ENCODE results near the gene TEX19.
"Not testable (repeated sequence)": the region's sequence is repeated elsewhere in the genome, so short reads cannot be mapped to it uniquely, and the experiment has no call there.

The TEX19 gene

DNA sequence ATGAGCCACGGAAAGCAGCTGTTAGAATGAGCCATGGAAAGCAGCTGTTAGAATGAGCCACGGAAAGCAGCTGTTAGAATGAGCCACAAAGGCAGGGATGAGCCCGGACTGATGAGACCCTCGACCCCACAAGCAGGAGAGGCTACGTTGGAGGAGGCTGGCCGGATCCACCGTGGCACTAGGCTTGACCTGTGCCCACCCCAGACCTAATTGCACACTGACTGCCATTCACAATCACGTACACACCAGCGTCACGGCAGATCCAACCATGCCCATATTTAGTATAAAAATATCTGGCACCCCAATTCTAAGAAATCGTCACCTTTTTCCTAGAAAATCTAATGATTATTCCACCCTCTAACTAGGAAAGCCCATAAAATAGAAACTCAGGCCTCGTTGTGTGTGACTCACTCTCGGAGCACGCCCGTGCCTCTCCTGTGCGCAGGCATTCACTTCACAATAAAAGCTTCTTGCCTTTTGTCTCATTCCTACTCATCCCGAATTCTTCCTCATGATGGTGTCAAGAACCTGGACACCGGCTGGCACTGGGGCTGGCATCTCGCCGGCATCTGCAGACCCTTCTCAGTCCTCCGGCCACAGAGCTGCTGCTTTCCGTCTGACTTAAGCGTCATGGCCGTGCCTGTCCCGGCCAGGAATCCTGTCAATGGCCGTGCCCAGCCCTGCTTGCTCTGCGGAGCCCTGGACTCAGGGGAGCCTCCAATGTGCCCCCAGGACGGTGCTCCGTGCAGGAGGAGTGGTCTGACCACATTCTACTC, 20.0 kb upstream of the TEX19 start:
- DNase-seq: peak; percentile 70

DNA sequence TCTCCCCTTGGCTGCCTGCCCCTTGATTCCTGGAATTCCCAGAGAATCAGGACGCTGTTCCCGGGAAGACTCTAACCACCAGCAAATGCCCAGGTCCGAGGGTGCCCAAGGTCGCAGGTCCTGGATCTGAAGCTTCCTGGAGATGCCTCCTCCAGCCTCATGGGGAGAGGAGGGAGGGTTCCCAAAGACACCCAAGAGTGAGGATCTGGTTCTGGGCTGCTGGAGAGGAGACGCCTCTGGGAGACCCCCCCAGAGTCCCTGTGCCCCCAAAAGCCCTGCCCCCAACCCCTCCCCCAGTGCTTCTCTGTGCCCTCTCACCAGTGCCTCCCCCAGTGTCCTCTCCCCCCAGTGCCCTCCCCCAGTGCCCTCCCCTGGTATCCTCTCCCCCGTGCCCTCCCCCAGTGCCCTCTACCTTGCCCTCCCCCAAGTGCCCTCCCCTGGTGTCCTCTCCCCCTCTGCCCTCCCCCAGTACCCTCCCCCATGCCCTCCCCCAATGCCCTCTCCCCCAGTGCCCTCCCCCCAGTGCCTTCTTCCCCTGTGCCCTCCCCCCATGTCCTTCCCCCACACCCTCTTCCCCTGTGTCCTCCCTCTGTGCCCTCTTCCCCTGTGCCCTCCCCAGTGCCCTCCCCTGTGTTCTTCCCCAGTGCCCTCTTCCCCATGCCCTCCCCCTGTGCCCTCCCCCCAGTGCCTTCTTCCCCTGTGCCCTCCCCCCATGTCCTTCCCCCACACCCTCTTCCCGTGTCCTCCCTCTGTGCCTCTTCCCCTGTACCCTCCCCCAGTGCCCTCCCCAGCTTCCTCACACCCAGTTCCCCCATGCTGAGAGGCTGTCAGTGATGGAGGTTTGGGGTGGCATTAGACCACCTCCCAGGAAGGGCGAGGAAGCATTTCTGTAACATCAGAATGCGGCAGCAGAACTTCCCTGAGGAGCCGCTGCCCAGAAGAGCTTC, 19.1 kb upstream of the TEX19 start:
- DNase-seq: no peak

DNA sequence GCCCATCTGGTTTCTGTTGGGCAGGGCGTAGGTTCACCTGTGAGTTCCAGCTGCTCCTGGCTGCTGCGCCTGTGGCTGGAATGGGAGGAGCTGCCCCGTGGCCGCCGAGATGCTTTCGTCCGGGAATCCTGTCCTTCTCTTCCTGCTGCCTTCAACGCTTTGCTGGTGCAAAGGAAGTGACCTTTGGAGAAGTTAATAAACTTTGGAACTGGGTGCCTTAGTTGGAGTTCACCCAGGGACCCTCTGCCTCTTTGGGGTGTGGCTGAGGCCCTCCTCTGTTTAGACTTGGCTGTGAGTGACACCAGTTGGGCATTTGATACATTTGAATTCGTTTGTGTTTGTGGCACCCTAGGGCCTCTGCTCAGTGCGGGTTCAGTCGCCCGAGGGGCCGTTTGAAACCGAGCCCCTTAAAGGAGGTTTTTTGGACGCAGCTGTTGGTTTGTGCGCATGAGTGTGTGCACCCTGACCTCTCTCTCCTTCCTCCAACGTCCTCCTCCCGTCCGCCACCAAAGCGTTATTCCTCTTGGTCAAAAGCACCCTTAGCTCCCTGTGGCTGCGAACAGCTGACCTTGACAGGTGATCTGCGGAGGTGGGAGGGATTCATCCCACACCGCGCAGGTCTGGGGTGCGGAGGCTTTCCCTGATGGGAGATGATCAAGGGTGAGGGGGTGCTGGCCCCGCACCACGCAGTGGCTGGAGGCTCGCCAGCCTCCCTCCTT, 16.5 kb upstream of the TEX19 start:
- no peak for DNase-seq

DNA sequence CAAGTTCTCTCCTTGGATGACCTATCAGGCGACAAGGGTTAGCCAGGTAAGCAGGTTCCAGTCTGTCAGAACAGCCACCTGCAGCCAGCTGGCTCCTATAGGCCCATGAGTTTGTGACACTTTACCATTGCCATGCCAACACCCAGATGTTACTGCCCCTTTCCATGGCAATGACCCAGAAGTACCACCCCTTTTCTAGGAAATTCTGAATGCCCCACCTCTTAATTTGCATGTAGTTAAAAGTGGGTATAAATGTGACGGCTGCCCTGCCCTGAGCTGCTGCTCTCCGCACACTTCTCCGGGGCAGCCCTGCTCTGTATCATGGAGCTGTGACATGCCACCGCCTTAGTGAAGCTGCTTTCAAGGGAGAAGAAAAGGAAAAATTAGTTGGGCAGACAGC, 15.5 kb upstream of the TEX19 start:
- DNase-seq: peak; percentile 65

DNA sequence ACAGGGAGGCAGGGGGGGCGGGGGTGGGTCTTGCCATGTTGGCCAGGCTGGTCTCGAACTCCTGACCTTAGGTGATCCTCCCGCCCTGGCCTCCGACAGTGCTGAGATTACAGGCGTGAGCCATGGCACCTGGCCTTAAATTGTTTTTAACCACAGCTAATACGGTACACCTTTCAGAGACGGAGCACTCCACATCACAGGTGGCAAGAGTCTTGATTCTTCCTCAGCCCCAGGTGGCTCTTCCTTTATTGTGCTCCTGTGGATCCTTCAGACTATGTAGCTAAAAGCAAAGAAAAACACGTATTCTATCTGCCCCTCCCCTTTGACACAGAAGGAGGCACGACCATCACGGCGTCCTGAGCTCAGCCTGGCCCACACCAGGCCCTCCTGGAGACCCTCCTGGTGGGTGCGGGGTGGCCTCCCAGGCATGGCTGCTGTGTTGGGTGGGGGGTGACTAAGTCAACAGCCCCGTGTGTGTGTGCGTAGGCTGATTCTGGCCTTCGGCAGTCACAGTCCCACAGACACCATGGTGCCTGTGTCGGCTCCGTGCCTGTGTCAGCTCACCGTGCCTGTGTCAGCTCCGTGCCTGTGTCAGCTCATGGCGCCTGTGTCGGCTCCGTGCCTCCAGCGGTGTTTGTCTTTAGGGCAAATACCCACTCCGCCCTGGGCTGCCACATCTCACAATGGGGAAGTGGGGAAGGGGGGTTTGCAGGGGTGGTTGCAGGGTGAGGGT, 14.7 kb upstream of the TEX19 start:
- DNase-seq: no peak

DNA sequence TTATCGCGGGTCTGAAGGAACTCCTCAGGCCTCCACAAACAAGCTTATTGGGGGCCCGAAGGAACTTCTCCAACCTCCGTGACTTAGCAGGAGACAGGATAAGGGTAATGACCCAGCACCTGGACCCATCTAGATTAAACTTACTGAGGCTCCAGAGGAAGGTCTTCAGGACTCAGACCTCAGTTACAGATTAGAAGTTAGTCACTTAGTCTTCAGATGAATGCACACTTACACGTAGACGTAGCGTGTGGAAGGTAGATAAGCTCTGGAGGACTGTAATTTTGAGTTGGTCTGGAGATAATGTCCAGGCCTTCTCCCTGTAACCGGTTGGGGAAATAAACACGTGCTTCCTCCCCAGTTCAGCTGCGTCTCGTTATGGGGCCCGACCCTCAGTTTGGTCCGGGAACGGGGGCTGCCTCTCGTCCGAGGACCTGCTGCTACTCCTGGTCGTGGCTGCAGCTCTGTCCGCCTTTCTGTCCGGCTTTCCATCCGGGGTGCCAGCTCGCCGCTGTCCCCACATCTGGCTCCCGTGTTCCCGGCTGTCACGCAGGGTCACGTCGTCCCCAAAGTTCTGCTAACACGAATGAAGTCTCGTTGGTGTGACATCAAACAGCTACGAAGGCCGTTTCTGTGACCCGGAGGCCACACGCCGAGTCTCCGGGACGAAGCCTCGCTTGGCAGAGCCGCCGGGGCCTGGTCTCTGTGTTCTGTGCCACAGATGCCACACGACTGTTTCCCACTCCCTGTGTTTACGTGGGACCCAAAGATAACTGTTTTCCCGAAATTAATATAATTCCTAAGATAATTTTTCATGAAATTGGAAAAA, 13.7 kb upstream of the TEX19 start:
- peak; percentile 85 for DNase-seq

DNA sequence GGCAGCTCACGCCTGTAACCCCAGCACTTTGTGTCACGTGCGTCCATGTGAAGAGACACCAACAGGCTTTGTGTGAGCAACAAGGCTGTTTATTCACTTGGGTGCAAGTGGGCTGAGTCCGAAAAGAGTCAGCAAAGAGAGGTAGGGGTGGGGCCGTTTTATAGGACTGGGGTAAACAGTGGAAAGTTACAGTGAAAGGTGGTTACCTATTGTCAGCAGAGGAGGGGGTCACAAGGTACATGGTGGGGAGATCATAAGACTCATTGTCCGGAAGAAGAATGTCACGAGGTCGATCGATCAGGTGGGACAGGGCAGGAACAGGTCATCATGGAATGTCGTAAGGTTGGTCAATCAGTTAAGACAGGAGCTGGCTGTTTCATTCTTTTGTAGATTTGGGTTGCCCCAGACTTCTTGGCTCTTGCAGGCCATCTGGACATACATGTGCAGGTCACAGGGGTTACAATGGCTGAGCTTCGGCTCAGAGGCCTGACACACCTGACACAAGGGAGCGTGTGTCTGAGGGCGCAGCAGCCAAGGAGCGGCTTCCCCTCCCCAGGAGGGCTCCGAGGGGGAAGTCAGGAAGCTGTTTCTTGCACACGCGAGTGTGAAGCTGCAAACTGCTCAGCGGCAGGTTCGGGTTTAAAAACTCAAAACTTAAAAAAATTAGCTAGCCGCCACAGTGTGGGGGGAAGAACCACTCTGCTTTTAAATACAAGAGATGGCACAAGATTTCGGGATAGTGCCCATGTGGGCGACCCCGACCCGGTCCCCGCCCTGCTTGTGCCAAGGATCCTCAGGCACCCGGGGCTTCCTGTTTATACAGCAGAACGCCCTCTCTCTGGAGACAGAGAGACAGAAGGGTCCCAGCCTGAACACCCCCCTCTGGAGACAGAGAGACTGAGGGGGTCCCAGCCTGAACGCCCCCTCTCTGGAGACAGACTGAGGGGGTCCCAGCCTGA, 12.4 kb upstream of the TEX19 start:
- DNase-seq: no peak

DNA sequence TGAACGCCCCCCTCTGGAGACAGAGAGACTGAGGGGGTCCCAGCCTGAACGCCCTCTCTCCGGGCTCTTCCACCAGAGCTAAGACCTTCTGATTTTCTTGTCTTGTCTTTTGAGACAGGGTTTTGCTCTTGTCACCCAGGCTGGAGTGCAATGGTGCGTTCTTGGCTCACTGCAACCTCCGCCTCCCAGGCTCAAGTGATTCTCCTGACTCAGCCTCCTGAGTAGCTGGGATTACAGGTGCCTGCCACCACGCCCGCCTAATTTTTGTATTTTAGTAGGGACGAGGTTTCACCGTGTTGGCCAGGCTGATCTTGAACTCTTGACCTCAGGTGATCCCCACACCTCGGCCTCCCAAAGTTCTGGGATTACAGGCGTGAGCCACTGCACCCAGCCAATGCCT, 11.1 kb upstream of the TEX19 start:
- DNase-seq: not testable (repeated sequence)

DNA sequence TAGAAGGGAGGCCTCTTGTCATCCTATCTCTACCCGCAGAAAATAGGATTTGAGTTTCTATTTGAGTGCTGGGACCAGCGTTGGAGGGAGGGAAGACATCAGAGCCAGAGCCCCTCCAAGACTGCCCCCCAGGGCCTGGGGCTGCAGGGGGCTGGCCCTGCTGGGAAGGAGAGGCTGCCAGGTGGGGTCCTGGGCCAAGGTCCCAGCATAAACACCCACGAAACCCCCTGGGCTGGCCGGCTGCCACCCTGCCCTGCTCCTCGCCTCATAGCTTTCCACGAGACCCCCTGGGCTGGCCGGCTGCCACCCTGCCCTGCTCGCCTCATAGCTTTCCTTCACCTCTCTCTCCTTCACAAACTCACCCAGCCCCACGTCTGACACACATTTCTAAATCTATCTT, 10.6 kb upstream of the TEX19 start:
- DNase-seq: no peak

DNA sequence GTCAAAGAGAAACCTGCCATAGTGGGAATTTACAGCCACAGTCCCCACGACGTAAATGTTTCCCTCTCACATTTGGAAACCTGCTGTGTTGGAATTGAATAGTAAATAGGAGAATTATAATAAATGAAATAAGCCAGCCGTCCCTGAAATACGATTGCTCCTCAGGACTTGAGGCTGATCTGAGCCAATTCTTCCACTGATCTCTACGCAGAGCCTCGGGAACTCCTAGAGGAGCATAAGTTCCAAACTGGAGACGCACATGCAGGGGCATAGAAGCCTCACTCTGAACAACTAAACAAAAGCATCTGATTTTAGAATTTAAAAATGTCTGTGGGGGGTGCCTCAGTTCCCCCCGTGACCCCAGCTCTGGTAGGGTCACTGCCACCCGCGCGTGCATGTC, 10.2 kb upstream of the TEX19 start:
- no peak for DNase-seq

DNA sequence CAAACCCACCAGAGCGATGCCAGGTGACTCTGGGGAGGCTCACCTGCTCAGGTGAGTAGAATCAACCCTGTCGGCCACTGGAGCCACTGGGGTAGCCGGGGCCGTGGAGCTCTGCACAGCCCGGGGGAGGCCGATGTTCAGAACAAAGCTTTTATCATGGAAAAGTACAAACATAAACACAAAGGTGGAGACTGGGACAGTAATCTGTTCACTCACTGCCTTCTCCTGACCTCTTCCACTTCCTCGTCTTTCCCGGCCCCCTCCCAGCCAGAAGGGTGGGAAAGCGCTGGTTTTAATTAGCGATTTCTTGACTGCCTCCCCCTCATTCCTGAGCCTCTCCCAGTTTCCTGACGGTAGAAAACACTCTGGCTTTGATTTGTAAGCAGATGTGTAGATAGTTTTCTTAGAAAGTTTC, 9.8 kb upstream of the TEX19 start:
- DNase-seq: no peak

DNA sequence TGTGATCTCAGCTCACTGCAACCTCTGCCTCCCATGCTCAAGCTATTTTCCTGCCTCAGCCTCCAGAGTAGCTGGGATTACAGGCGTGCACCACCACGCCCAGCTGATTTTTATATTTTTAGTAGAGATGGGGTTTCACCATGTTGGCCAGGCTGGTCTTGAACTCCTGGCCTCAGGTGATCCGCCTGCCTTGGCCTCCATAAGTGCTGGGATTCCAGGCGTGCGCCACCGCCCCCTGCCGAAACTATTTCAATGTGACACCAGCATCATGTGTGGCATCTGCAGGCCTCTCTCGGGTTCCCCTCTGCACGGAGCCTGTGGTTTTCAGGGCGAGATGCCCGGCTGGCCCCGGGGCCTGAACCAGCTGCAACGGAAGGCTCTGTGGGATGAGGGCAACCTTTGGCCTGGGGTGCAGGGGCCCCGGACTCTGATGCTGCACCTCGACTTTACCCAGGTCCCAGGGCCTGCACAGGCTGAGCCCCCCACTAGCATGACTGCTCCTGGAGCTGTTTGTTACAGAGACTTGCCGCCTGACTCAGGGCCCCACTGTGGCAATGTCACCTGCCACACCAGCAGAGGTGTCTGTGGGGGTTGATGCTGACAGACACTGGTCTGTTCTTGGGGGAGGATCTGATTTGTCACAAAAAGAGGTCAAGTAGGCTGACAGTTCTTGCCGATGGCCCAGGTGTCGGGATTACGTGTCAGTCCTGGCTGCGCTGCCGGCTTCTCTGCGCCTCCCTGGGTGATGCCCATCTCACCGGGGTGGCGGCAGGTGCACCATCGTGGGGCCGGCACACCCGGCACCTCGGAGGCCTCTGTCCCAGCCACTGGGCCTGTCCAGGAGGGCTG, 8.6 kb upstream of the TEX19 start:
- peak; percentile 41 for DNase-seq

DNA sequence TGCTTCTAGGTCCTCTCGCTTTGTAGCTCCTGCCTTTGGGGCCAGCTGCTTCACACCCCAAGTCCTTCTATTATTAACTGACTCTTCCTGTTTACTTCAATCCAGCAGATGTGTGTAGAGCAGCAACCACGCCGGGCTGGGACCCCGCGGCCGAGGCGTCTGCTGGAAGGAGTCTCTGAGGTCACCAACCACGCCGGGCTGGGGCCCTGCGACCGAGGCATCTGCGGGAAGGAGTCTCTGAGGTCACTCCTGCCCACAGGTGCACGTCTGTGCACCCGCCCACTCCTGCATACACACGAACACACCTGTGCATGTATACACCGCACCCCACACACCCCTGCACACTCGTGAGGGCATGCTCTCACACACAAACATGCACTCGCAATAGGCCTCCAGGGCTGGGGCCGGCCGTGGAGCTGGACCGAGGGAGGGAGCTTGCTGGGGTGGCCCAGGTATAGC, 7.8 kb upstream of the TEX19 start:
- no peak for DNase-seq

DNA sequence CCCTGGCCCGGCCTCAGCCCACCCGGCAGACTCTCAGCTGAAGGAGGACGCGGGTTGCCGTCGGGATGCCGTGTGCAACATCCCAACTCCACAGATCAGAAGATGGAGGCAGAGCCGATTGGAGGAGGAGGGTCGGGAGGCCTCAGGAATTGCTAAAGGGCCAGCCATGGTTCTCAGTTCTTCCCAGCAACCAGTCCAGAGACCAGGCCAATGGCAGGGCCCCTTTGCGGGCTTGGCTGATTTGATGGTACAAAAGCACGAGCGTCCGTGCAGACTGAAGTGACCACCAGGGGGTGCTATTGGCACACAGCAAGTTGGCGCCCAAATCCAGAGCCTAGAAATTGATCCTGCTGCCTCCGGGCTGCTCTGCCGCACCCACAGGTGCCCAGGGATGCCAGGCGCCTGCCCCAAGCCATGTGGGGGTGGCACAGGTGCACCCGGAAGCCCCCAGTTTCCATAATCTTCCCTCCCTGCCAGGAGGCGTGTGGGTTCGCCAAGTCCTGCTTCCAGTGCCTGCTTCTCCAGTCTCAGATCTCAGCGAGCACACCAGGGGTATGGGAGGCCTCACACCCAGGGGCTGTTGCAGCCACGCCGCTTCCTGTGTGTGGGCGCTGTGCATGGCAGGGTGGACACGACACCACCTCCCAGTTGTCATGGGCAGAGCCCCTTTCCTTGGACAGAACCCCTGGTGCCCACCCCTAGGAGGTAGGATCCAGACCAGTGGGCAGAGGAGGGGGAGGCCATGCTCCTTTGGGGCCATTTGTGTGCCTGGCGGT, 7.1 kb upstream of the TEX19 start:
- peak; percentile 85 for DNase-seq

DNA sequence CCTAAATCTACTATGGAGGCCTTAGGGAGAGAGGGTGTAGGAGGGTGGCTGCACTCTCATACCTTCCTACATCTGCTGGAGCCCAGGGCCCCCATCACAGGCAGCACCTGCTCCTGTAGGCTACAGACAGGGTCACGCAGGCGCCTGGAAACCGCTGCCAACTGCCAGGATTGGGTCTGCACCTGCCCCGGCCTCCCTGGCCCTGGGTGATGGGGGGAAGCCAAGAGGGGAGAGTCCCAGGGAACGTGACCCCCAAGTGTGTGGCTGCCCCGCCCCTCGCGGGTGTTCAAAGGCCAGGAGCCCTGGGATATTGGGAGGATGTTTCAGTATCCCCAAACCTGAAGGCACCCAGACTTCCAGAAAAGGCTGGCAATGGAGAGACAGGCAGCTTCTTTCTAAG, 5.6 kb upstream of the TEX19 start:
- DNase-seq: no peak

DNA sequence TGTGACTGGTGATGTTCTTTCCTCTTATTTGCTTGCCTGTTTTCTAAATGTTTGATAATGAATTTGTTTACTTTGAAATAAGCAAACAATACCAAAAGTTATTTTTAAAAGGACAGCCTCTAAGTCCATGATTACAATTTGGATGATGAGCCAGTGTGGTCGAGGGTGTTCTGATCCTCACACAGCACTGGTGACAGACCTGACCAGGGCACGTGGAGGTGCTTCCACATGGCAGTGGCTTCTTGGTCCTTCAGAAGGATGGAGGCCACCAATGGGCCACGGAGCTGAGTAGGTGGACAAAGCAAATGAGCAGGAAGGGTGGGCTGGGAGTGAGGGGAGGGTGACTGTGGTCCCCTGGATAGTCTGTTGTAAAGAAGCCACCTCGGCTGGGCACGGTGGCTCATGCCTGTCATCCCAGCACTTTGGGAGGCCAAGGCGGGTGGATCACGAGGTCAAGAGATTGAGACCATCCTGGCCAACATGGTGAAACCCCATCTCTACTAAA, 4.2 kb upstream of the TEX19 start:
- DNase-seq: no peak

DNA sequence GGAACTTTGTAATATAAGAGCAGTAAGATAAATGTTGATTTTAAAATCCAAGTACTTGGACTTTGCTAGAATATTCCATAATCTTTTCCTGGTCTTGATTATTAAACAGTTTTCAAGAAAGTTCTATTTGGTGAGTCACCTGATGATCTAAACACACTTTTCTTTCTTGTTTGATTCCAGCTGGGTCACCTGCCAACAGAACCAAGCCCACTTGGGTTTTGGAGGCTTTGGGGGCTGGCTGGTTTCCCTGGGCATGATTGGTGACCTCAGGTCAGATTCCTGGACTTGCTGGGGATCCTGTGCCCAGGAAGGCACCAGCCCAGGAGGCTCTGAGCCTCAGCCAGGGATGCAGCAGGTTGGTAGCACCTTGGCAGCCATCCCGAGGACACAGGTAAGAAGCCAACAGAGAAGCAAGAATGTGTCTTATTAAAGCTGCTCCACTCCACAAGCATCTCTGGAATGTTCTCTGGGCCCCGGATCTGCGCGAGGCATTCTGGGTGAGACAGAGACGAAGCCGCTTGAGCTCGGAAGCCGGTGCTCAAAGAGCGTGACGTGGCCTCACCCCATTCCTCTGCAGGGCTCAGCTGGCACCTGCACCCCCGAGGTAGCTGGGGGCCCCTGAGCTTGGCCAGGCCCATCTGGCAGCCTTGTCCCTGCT, 3.1 kb upstream of the TEX19 start:
- DNase-seq: no peak

DNA sequence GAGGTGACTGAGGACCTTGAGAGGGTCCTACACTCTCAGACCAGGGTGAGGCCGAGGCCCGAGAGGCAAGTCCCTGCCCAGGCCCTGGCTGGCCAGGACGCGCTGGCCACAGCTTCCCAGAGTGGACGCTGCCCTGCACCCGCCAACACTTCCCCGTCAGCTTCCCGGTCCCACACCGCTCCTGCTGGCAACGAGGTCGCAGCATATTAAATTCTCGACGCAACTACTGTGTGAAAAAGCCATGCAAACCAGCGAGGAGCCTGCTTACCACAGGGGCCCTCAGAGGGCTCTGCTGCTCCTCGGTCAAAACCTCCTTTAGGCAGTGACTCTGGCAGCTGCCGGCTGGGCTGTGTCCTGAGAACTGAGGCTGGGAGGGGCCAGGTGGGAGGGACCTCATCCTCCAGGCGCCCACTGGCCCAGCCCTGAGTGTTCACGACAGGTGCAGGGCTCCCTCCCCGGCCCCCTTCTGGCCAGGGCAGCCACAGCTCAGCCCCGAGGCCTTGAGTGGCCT, 2.1 kb upstream of the TEX19 start:
- no peak for DNase-seq
